ENCODE measurements around the gene VWA1.
"Not testable (repeated sequence)": the region's sequence is repeated elsewhere in the genome, so short reads cannot be mapped to it uniquely, and the experiment has no call there.

The VWA1 gene

GRCh38 chr1:1484976-1485750 is 49.7 kb downstream of the VWA1 start:
- not testable (repeated sequence) for DNase-seq (ENCODE audit: low read depth)

DNA sequence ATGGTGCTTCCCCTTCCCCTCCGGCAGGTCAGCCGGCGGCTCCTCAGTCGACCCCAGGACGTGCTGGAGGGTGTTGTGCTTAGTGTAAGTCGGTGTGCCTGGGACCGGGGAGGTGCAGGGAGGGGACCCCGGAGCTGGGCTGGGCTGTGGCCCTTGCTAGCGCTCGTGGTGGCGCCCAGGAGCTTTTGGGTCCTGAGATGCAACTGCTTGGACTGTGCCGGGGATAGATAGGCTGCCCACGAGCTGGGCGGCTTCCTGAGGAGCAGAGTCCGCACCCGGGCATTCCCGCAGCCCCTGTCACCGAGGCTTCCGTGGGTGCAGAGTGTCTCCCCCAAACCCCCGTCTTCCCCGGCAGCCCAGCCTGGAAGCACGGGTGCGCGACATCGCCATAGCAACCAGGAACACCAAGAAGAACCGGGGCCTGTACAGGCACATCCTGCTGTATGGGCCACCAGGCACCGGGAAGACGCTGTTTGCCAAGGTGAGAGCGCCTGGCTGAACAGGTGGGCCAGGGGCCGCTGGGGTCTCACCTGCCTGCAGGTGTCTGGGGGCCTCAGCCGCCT is 50.3 kb downstream of the VWA1 start:
- DNase-seq (ENCODE audit: low read depth), result not testable (repeated sequence)

DNA sequence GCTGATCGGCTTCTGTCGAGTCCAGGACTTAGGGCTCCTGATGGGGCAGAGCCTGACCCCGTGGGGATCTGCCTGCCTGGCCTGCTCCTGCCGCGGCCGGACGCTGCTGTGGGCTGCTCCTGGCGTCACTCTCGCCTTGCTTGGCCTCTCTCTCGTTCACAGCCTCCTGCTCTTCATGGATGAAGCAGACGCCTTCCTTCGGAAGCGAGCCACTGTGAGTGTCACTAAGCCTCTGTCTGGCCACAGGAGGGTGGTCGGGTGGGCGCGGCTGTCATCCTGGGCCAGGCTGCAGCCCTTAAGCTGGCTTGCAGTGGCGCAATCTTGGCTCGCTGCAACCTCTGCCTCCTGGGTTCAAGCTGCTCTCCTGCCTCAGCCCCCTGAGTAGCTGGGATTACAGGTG is 52.2 kb downstream of the VWA1 start:
- DNase-seq (ENCODE audit: low read depth), result no peak

- DNase-seq (ENCODE audit: low read depth), result no peak
Measured at GRCh38 chr1:1489231-1489630, 53.7 kb downstream of the VWA1 start.

DNA sequence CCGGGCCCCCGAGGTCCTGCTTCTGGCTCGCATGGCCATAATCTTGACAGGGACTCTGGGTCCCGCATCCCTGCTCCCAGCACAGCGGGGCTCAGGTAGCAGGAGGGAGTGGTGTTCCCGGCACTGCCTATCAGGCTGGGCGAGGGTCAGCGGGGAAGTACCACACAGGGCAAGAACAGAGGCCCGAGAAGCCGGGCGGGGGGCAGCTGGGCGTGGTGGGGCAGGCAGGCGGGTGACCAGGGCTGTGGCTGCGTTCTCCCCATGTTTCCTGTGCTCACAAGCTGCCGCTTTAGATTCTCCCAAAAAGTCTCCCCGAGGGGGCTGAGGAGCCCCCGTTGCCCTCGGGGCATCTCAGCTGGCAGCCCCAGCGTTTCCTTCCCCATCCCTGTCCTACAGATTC is 54.4 kb downstream of the VWA1 start:
- no peak for DNase-seq (ENCODE audit: low read depth)

DNA sequence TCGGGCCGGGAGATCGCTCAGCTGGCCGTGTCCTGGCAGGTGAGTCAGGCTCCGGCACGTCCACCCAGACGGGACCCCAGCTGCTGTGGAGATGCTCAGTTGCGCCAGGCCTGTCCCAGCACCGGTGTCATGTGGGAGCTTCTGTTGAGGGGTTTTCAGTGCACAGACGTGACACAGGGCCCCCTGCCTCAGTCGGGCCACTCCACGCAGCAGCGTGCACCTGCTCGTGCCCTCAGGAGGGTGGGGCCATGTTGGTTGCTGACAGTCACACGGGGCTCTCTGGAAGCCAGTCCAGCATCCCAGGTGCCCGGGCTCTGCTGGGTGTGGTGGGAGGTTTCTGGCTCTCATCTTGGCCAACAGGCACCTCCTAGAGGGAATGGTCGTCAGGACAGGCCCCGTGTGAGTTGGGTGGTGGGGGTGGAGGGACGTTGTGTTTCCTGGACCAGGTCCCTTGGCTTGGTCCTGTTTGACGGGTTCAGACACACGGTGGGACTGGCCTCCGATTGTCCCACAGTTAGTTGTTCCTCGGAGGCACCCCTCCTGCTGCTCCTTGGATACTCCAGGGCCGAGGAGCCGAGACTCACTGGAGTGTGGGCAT is 55.2 kb downstream of the VWA1 start:
- no peak for DNase-seq (ENCODE audit: low read depth)

GRCh38 chr1:1491601-1492000 is 56.1 kb downstream of the VWA1 start:
- DNase-seq (ENCODE audit: low read depth), result no peak

Measured in stimulated activated CD8-positive, alpha-beta memory T cell treated with anti-CD3 and anti-CD28 coated beads, Interleukin-12 subunit alpha, Interleukin-12 subunit beta, amount 100 ng/mL, for 4 hours (primary cell).